Stimulated activated effector memory CD8-positive, alpha-beta T cell treated with anti-CD3 and anti-CD28 coated beads, Interleukin-12 subunit alpha, Interleukin-12 subunit beta, amount 100 ng/mL, for 72 hours (primary cell): ENCODE data around the gene IMP4.

Source experiments
- ATAC-seq: fragments of 150-1000 bp; cut with Tn5 transposase; 2 replicates; pipeline ENCODE4 v1.10.0; 2021
- DNase-seq, 2 donors: peaks; one replicate each; pipeline ENCODE4 v3.0.0; 2021 to 2022; ENCODE audit warnings: low spot score in 2 of 2
- H3K27ac Mint-ChIP-seq: one replicate; pipeline ENCODE4 v1.8.0; 2022; ENCODE audit warnings: mild to moderate bottlenecking, mixed read lengths
- H3K36me3 Mint-ChIP-seq: one replicate; pipeline ENCODE4 v1.8.0; 2022; ENCODE audit warnings: mild to moderate bottlenecking, mixed read lengths
- H3K4me1 Mint-ChIP-seq: one replicate; pipeline ENCODE4 v1.8.0; 2022; ENCODE audit warnings: mixed read lengths
- H3K4me3 Mint-ChIP-seq: one replicate; pipeline ENCODE4 v1.8.0; 2022; ENCODE audit warnings: mild to moderate bottlenecking, mixed read lengths
- H3K9me3 Mint-ChIP-seq: one replicate; pipeline ENCODE4 v1.8.0; 2022; ENCODE audit warnings: mixed read lengths

Gene IMP4

DNA sequence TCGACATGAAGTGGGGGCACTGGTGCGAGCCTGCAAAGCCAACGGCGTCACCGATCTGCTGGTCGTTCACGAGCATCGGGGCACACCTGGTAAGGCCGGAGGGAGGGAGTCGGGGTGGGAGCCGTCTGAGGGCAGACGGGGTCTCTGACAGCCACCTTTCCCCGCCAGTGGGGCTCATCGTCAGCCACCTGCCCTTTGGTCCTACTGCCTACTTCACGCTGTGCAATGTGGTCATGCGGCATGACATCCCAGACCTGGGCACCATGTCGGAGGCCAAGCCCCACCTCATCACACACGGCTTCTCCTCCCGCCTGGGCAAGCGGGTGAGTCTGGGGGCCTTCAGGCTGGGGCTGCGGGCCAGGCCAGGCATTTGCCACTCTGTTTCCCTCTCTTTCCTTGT is 2.9 kb downstream of the IMP4 start:
- no peak overlapping the region for H3K27ac Mint-ChIP-seq
- ATAC-seq (no peak), DNase-seq (no peak)
- peaks cover 71% of the 10 kb centered on the region for H3K36me3 Mint-ChIP-seq
- H3K4me3 Mint-ChIP-seq, result no peak overlapping the region
- peaks cover 37% of the 10 kb centered on the region for H3K4me1 Mint-ChIP-seq
- H3K9me3 Mint-ChIP-seq, result no peaks in the 10 kb centered on the region

DNA sequence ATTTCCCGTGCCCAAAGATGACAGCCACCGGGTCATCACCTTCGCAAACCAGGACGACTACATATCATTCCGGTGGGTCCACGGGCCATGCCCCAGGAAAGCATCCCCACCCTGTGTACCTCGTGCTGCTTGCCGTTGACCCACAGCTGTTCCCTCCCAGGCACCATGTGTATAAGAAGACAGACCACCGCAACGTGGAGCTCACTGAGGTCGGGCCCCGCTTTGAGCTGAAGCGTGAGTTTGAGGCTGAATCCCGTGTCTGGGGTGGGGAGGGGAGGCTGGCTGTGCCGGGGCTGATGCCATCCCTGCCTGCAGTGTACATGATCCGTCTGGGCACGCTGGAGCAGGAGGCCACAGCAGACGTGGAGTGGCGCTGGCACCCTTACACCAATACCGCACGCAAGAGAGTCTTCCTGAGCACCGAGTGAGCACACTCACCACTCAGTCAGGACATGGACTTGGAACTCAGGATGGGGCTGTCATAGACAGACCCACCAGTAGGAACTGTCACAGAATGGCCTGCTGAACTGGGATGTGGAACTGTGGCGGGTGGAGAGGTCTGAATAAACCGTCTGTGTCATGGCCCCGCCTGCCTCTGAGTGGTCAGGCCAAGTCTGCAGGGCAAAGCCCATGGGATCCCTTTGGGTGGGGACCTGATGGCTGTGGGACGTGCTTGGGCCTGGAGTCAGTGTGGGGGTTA is 3.5 kb downstream of the IMP4 start:
- no peak overlapping the region for H3K27ac Mint-ChIP-seq
- H3K4me1 Mint-ChIP-seq, result peaks cover 33% of the 10 kb centered on the region
- H3K36me3 Mint-ChIP-seq, result peaks cover 71% of the 10 kb centered on the region
- H3K4me3 Mint-ChIP-seq, result no peak overlapping the region
- ATAC-seq (no peak), DNase-seq (no peak)
- H3K9me3 Mint-ChIP-seq, result no peaks in the 10 kb centered on the region

GRCh38 chr2:130346741-130347066 is 4.0 kb downstream of the IMP4 start:
- DNase-seq (no peak), ATAC-seq (no peak)
- H3K36me3 Mint-ChIP-seq, result peaks cover 70% of the 10 kb centered on the region
- H3K4me3 Mint-ChIP-seq, result no peak overlapping the region
- H3K9me3 Mint-ChIP-seq, result no peaks in the 10 kb centered on the region
- H3K4me1 Mint-ChIP-seq, result peaks cover 27% of the 10 kb centered on the region
- peak overlapping the region; percentile 34 for H3K27ac Mint-ChIP-seq

DNA sequence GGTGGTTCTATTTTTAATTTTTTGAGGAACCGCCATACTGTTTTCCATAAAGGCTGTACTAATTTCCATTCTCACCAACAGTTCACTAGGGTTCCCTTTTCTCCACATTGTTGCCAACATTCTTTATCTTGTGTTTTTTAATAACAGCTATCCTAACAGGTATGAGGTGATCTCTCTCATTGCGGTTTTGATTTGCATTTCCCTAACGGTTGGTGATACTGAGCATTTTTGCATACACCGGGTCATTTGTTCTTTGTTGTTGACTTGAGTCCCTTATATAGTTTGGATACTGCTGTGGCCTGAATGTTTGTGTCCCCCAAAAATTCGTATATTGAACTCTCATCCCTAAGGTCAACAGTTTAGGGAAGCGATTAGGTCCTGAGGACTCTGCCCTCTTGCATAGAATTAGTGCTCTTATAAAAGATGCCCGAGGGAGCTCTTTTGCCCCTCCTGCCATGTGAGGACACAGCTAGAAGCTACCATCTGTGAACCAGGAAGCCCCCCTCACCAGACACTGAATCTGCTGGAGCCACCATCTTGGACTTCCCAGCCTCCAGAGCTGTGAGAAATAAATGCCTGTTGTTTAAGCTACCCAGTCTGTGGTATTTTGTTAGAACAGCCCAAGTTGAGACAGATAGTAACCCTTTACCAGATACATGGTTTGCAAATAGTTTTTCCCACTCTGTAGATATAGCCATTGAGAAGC is 4.7 kb downstream of the IMP4 start:
- H3K4me1 Mint-ChIP-seq, result peaks cover 21% of the 10 kb centered on the region
- no peak for DNase-seq
- no peak for ATAC-seq
- peaks cover 63% of the 10 kb centered on the region for H3K36me3 Mint-ChIP-seq
- H3K27ac Mint-ChIP-seq, result peak overlapping the region; percentile 34
- no peak overlapping the region for H3K4me3 Mint-ChIP-seq
- H3K9me3 Mint-ChIP-seq, result no peaks in the 10 kb centered on the region

DNA sequence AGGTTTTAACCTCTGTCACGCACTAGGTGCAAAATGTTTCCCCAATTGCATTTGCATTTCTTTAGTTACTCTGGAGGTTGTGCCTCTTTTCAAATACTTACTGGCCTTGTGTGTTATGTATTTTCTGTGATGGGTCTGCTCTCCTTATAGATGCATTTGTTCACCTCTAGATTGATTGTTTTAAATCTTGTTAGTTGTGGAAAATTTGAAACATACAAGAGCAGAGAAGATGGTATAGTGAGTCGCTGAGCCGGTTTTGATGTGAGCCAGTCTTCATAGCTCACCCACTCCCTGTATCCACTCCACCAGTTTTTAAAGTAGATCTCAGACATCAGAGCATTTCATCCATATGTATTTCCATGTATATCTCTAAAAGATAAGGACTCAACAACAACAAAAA is 6.5 kb downstream of the IMP4 start:
- H3K27ac Mint-ChIP-seq, result peak overlapping the region; percentile 18
- peaks cover 45% of the 10 kb centered on the region for H3K36me3 Mint-ChIP-seq
- DNase-seq (no peak), ATAC-seq (no peak)
- no peak overlapping the region for H3K4me3 Mint-ChIP-seq
- peaks cover 21% of the 10 kb centered on the region for H3K4me1 Mint-ChIP-seq
- no peaks in the 10 kb centered on the region for H3K9me3 Mint-ChIP-seq

GRCh38 chr2:130351711-130352110 is 9.0 kb downstream of the IMP4 start:
- H3K36me3 Mint-ChIP-seq, result peaks cover 20% of the 10 kb centered on the region
- ATAC-seq (no peak), DNase-seq (peak in 1 of 2 donors; percentile 34)
- H3K4me1 Mint-ChIP-seq, result peaks cover 19% of the 10 kb centered on the region
- H3K9me3 Mint-ChIP-seq, result no peaks in the 10 kb centered on the region
- H3K4me3 Mint-ChIP-seq, result no peak overlapping the region
- H3K27ac Mint-ChIP-seq, result peak overlapping the region; percentile 58

DNA sequence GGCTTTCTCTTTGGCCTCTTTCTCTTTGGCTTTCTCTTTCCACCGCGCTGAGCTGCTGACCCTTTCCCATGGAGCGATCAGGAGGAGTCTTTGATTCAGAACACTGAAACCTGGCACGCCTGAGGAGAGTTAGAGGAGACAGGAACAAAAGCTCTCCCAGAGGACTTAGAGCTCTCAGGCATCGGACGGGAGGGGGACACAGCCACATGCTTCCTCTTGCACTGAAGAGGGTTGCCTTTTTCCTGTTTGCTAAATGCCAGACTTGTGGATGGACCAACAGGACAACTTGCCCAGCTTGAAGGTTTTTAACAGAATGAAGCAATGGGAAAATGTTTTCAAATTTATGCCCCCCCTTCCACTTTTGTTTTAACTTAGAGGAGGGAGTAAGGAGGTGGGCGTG is 9.5 kb downstream of the IMP4 start:
- Mint-ChIP-seq H3K9me3 (no peaks in the 10 kb centered on the region), H3K36me3 (peaks cover 15% of the 10 kb centered on the region), H3K27ac (peak overlapping the region; percentile 58), H3K4me1 (peaks cover 18% of the 10 kb centered on the region), H3K4me3 (no peak overlapping the region)
- no peak for ATAC-seq
- peak in 1 of 2 donors; percentile 34 for DNase-seq

DNA sequence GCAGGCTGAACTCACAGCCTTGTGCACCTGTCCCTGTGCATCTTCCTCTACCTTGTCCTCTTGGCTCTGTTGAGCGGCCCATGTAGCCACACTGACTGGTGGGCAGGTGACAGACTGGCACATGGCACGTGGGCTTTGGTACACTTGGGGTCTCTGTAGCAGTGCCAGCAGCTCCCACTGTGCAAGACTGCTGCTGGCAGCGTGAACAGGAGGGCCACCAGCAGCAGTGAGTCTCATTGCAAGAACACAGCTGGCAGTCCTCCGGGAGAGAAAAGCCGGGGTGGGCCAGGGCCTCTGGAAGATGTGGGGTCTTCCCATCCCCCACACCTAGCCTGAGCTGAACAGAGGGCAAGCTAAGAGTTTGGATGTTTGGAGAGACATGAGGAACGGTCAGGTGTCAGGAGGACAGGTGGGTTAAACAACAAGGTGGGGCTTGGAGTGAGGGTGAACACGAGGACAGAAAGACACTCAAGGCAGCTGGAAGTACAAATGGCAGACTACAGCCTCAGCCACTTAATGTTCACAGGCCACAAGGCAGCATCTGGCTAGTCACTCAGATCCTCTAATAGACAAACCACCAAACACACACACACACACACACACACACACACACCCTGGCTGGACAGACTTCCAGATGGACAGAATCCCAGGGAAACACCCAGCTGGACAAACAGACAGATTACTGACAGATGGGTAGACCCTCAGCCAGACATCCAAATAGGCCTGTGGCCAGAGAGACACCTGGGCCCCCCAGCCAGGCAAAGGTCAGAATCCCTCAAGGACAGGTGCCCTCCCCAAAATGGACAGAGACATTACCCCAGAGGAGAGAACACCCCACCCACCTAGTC is 10.8 kb downstream of the IMP4 start:
- ATAC-seq (no peak), DNase-seq (peak in 1 of 2 donors; percentile 46)
- peaks cover 5% of the 10 kb centered on the region for H3K36me3 Mint-ChIP-seq
- H3K27ac Mint-ChIP-seq, result no peak overlapping the region
- peaks cover 9% of the 10 kb centered on the region for H3K4me1 Mint-ChIP-seq
- no peaks in the 10 kb centered on the region for H3K9me3 Mint-ChIP-seq
- no peak overlapping the region for H3K4me3 Mint-ChIP-seq

DNA sequence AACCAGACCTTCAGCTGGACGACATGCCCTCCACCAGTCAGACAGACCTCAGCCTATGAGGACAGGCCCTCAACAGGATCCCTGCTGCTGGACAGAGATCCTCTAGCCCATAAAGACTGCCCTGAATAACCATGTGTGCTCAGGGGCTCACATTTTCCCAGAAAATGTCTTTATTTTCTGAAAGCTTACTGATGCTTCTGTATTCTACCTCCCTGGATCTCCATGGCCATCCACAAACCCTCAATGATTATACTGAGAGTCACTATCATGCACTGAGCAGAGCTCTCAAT is 11.4 kb downstream of the IMP4 start:
- Mint-ChIP-seq H3K4me1 (peaks cover 9% of the 10 kb centered on the region), H3K36me3 (no peaks in the 10 kb centered on the region), H3K4me3 (no peak overlapping the region)

GRCh38 chr2:130355172-130355577 is 12.5 kb downstream of the IMP4 start:
- peak overlapping the region; percentile 48 for H3K27ac Mint-ChIP-seq

More for the DNA sequence above, 11.4 kb downstream of the IMP4 start:
- Mint-ChIP-seq H3K27ac (no peak overlapping the region), H3K9me3 (no peaks in the 10 kb centered on the region)
- no peak for ATAC-seq
- no peak for DNase-seq

DNA sequence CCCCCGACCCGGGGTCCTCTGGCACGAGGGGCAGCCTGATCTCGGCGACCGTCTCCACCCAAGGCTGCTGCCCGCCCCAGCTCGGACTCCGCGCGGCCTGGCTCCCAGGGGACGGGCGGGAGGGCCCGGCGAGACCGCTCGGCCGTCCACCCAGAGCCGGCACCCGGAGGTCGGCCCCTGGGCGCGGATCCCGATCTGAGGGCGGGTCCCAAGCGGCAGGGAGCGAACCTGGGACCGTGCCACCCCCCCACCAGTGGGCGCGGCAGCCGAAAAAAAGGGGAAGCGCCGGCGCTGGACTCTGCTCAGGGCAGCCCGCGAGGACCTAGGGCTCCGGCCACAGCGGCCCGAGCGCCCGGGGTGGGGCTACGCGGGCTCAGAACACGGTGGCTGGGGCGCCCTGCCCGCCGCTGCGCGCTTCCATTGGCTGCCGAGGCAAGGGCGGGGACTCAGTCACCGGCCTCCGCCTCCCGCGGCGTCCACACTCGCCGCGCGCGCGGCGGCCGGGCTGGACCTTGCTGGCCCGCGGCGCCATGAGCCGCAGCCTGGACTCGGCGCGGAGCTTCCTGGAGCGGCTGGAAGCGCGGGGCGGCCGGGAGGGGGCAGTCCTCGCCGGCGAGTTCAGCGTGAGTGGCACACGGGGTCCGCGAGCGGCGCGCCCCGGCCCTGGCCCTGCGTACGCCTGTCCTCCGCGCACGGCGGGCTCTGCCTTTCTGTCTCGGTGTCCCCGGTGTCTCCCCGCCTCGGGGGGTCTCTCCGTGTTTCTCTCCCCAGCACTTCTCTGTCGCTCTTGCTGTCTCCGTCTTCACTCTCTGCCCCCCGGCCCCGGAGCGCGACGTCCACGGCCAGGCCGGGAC is 13.1 kb downstream of the IMP4 start, which contains the start of gene PTPN18:
Gene PTPN18, plus strand, starts transcription at position 479 of the 854 bp plus-strand sequence. Its CDS starts 52 bp downstream, at position 531.
- H3K9me3 Mint-ChIP-seq, result no peaks in the 10 kb centered on the region
- DNase-seq, result peak; percentile 63 to 83
- peak within 1 kb of the TSS; percentile 48 for H3K27ac Mint-ChIP-seq
- no peaks in the 10 kb centered on the region for H3K36me3 Mint-ChIP-seq
- peak; percentile 97 for ATAC-seq
- H3K4me3 Mint-ChIP-seq, result peak within 1 kb of the TSS; percentile 72
- H3K4me1 Mint-ChIP-seq, result peaks cover 21% of the 10 kb centered on the region

More at GRCh38 chr2:130355172-130355577, 12.5 kb downstream of the IMP4 start:
- ATAC-seq (no peak), DNase-seq (no peak)
- Mint-ChIP-seq H3K36me3 (no peaks in the 10 kb centered on the region), H3K9me3 (no peaks in the 10 kb centered on the region), H3K4me1 (peaks cover 16% of the 10 kb centered on the region), H3K4me3 (peak overlapping the region; percentile 72)

DNA sequence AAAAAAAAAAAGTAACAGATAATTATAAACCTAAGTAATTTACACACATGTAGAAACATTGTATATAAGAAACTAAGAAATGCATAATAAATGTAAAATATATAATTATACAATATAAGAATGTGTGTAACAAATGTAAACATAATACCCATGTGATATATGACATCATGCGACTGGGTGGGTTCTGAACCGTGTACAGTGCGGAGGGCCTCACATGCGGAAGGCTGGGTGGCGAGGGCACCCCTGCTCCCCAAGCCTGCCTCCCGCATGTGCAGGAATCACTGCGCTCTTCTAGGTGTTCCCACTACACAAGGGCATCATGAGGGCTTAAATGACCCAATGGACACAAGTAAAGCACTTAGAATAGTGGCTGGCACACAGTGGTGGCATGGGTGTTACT is 15.2 kb downstream of the IMP4 start:
- DNase-seq, result no peak
- peaks cover 21% of the 10 kb centered on the region for H3K4me1 Mint-ChIP-seq
- H3K9me3 Mint-ChIP-seq, result no peaks in the 10 kb centered on the region
- no peaks in the 10 kb centered on the region for H3K36me3 Mint-ChIP-seq
- ATAC-seq, result no peak
- no peak overlapping the region for H3K4me3 Mint-ChIP-seq
- no peak overlapping the region for H3K27ac Mint-ChIP-seq

DNA sequence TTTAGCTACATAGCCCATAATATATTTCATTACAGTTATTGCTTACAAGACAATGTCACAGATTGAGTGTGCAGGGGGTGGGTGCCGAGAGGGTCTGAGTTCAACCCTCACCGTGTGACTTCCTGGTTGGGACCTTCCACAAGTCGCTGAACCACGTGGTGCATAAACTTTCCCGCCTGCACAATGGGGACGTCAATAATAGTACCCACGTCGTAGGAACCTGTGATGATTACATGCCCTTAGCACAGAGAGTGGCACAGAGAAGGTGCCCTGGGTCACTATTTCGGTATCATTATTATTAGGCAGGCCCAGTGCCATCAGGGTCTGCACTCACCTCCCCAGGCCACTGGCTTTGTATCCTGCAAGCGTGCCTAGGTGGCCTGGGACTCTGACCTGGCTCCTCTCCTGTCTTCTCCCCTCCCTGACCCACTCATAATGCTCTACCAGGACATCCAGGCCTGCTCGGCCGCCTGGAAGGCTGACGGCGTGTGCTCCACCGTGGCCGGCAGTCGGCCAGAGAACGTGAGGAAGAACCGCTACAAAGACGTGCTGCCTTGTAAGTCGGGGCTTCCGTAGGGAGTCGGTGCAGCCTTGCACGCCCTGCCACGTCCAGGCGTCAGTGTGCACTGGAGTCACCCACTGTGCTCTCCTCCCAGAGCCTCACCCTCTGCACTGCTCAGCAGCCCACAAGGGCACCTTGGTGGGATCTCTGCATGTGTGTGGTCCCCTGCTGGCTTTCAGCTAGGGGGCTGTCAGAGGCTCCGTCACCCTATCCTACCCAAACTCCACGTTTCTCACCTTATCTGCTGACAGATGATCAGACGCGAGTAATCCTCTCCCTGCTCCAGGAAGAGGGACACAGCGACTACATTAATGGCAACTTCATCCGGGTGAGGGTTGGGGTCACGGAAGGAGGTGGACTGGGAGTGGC is 16.0 kb downstream of the IMP4 start:
- H3K4me1 Mint-ChIP-seq, result peaks cover 21% of the 10 kb centered on the region
- ATAC-seq, result no peak
- no peak overlapping the region for H3K4me3 Mint-ChIP-seq
- H3K36me3 Mint-ChIP-seq, result no peaks in the 10 kb centered on the region
- no peak overlapping the region for H3K27ac Mint-ChIP-seq
- DNase-seq, result no peak
- no peaks in the 10 kb centered on the region for H3K9me3 Mint-ChIP-seq

GRCh38 chr2:130359466-130359865 is 16.8 kb downstream of the IMP4 start:
- H3K4me3 Mint-ChIP-seq, result no peak overlapping the region
- H3K36me3 Mint-ChIP-seq, result no peaks in the 10 kb centered on the region
- H3K9me3 Mint-ChIP-seq, result no peaks in the 10 kb centered on the region
- no peak overlapping the region for H3K27ac Mint-ChIP-seq
- ATAC-seq (no peak), DNase-seq (no peak)
- peaks cover 20% of the 10 kb centered on the region for H3K4me1 Mint-ChIP-seq
